HEK293 (cell line): ENCODE measurements around the gene CLIC3.
A peak's percentile ranks its signal among the peaks of the same experiment; 100 is the strongest.

ENCODE experiments used
- BCL11B ChIP-seq: fragments of 450-650 bp; formaldehyde crosslinking; IDR thresholded peaks from 2 replicates; pipeline ENCODE4 v1.5.1; 2016; ENCODE audit warnings: low read depth, missing biosample characterization, missing genetic modification characterization
- FEZF1 ChIP-seq: fragments of 450-650 bp; formaldehyde crosslinking; IDR thresholded peaks from 2 replicates; pipeline ENCODE4 v1.5.1; 2016; ENCODE audit warnings: missing biosample characterization, missing genetic modification characterization
- GFI1B ChIP-seq: fragments of 450-650 bp; formaldehyde crosslinking; IDR thresholded peaks from 2 replicates; pipeline ENCODE4 v1.5.1; 2016; ENCODE audit warnings: missing biosample characterization, missing genetic modification characterization
- KLF1 ChIP-seq: fragments of 450-650 bp; formaldehyde crosslinking; IDR thresholded peaks from 2 replicates; pipeline ENCODE4 v1.5.1; 2016; ENCODE audit warnings: missing biosample characterization, missing genetic modification characterization
- KLF10 ChIP-seq: fragments of 450-650 bp; IDR thresholded peaks from 2 replicates; pipeline ENCODE4 v1.5.1; 2018; ENCODE audit warnings: missing biosample characterization, mild to moderate bottlenecking, missing genetic modification characterization
- KLF9 ChIP-seq: fragments of 450-650 bp; formaldehyde crosslinking; IDR thresholded peaks from 2 replicates; pipeline ENCODE4 v1.5.1; 2016; ENCODE audit warnings: missing biosample characterization, missing genetic modification characterization, low read depth
- OSR2 ChIP-seq: fragments of 450-650 bp; formaldehyde crosslinking; IDR thresholded peaks from 2 replicates; pipeline ENCODE4 v1.5.1; 2016; ENCODE audit warnings: missing biosample characterization, missing genetic modification characterization
- SALL2 ChIP-seq: fragments of 450-650 bp; formaldehyde crosslinking; IDR thresholded peaks from 2 replicates; pipeline ENCODE4 v1.5.0; 2017; ENCODE audit warnings: missing biosample characterization, mild to moderate bottlenecking, missing genetic modification characterization, borderline replicate concordance
- ZBTB1 ChIP-seq: fragments of 450-650 bp; formaldehyde crosslinking; IDR thresholded peaks from 2 replicates; pipeline ENCODE4 v1.5.1; 2016; ENCODE audit warnings: missing biosample characterization, missing genetic modification characterization
- ZBTB17 ChIP-seq: fragments of 450-650 bp; formaldehyde crosslinking; IDR thresholded peaks from 2 replicates; pipeline ENCODE4 v1.5.1; 2016; ENCODE audit warnings: missing biosample characterization, missing genetic modification characterization
- ZNF138 ChIP-seq: fragments of 450-650 bp; formaldehyde crosslinking; IDR thresholded peaks from 2 replicates; pipeline ENCODE4 v1.5.1; 2016; ENCODE audit warnings: missing biosample characterization, missing genetic modification characterization, borderline replicate concordance
- ZNF174 ChIP-seq: fragments of 450-650 bp; formaldehyde crosslinking; IDR thresholded peaks from 2 replicates; pipeline ENCODE4 v1.5.0; 2017; ENCODE audit warnings: missing biosample characterization, mild to moderate bottlenecking, missing genetic modification characterization
- ZNF184 ChIP-seq: fragments of 450-650 bp; IDR thresholded peaks from 2 replicates; pipeline ENCODE4 v1.5.1; 2018; ENCODE audit warnings: missing biosample characterization, mild to moderate bottlenecking, missing genetic modification characterization
- ZNF394 ChIP-seq: fragments of 450-650 bp; formaldehyde crosslinking; IDR thresholded peaks from 2 replicates; pipeline ENCODE4 v1.5.1; 2016; ENCODE audit warnings: missing biosample characterization, missing genetic modification characterization, mild to moderate bottlenecking, moderate library complexity, borderline replicate concordance
- ZNF514 ChIP-seq: fragments of 450-650 bp; formaldehyde crosslinking; IDR thresholded peaks from 2 replicates; pipeline ENCODE4 v1.5.1; 2016; ENCODE audit warnings: missing biosample characterization, missing genetic modification characterization
- ZNF549 ChIP-seq: fragments of 450-650 bp; IDR thresholded peaks from 2 replicates; pipeline ENCODE4 v1.5.1; 2018; ENCODE audit warnings: missing biosample characterization, missing genetic modification characterization, mild to moderate bottlenecking, inconsistent platforms, moderate library complexity
- ZNF555 ChIP-seq: fragments of 450-650 bp; formaldehyde crosslinking; conservative IDR thresholded peaks from 2 replicates; pipeline ENCODE4 v1.5.1; 2017; ENCODE audit warnings: missing biosample characterization, mild to moderate bottlenecking, missing genetic modification characterization, inconsistent platforms
- ZNF621 ChIP-seq: fragments of 450-650 bp; formaldehyde crosslinking; IDR thresholded peaks from 2 replicates; pipeline ENCODE4 v1.5.1; 2017; ENCODE audit warnings: missing biosample characterization, missing genetic modification characterization
- ZNF624 ChIP-seq: fragments of 450-650 bp; formaldehyde crosslinking; IDR thresholded peaks from 2 replicates; pipeline ENCODE4 v1.5.1; 2017; ENCODE audit warnings: missing biosample characterization, missing genetic modification characterization
- ZNF677 ChIP-seq: fragments of 450-650 bp; IDR thresholded peaks from 2 replicates; pipeline ENCODE4 v1.5.0; 2018; ENCODE audit warnings: missing biosample characterization, mild to moderate bottlenecking, missing genetic modification characterization, moderate library complexity
- ZNF76 ChIP-seq: fragments of 450-650 bp; formaldehyde crosslinking; IDR thresholded peaks from 2 replicates; pipeline ENCODE4; 2016; ENCODE audit warnings: low read depth, missing biosample characterization, missing genetic modification characterization, borderline replicate concordance
- ZNF837 ChIP-seq: fragments of 450-650 bp; formaldehyde crosslinking; IDR thresholded peaks from 2 replicates; pipeline ENCODE4 v1.5.1; 2016; ENCODE audit warnings: missing biosample characterization, missing genetic modification characterization
- TF ChIP-seq, protein P1 (sequence below): fragments of 450-650 bp; formaldehyde crosslinking; IDR thresholded peaks from 2 replicates; pipeline ENCODE4 v1.5.1; 2016; ENCODE audit warnings: missing biosample characterization, missing genetic modification characterization, low read depth
- TF ChIP-seq, protein P2 (sequence below): fragments of 450-650 bp; formaldehyde crosslinking; IDR thresholded peaks from 2 replicates; pipeline ENCODE4 v1.5.1; 2016; ENCODE audit warnings: missing biosample characterization, missing genetic modification characterization, borderline replicate concordance
- TF ChIP-seq, protein P3 (sequence below): fragments of 450-650 bp; formaldehyde crosslinking; IDR thresholded peaks from 2 replicates; pipeline ENCODE4 v1.5.1; 2017; ENCODE audit warnings: missing biosample characterization, missing genetic modification characterization
- TF ChIP-seq, protein P4 (sequence below): fragments of 450-650 bp; formaldehyde crosslinking; IDR thresholded peaks from 2 replicates; pipeline ENCODE4 v1.5.1; 2016; ENCODE audit warnings: missing biosample characterization, missing genetic modification characterization
- TF ChIP-seq, protein P5 (sequence below): fragments of 450-650 bp; formaldehyde crosslinking; optimal IDR thresholded peaks from 2 replicates; pipeline ENCODE3; 2016; ENCODE audit warnings: missing biosample characterization, mild to moderate bottlenecking, missing genetic modification characterization
- TF ChIP-seq, protein P6 (sequence below): fragments of 450-650 bp; formaldehyde crosslinking; IDR thresholded peaks from 2 replicates; pipeline ENCODE4 v1.5.1; 2016; ENCODE audit warnings: missing biosample characterization, missing genetic modification characterization

Gene CLIC3

DNA sequence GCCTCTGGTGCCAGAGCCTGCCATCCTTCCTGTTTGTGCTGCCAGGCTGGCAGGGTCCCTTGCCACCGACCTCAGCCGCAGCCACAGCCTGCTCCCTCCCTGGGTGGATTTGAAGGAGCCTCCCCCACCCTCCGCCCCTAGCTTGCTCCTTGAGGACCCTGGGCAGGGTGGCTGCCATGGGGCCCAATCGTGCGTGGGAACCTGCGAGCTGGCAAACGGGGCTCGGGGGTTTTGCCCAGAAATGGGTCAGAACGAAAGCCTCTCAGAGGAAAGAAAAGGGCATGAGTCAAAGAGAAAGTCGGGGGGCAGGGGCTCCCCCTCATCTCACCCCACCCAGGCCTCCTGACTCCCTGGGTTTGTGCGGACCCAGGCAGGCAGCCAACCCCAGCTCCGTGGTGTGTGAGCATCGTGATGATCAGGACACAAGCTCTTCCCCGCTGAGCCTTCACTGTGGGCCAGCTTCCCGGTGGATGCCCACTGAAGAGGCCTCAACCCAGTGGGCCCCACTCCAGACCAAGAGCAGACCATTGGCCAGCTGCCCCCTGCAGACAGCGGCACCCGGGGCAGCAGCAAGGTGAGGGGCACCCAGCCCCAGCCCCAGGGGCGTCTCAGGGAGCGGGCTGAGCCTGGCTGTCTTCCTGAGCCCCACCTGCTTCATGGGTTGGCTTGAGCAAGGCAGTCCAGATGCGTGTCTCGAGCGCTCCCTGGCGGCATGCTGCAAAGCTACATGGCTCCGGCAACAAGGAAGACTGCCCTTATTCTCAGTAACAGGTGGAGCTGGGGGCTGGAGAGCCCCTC lies 38.5 kb upstream of the CLIC3 start (continued):
- TF ChIP-seq GFI1B (tag by site-specific recombination) = no peak
- TF ChIP-seq ZNF549 (tag by site-specific recombination) = no peak
- no peak for TF ChIP-seq KLF9 (tag by site-specific recombination)
- TF ChIP-seq, protein P1, sequence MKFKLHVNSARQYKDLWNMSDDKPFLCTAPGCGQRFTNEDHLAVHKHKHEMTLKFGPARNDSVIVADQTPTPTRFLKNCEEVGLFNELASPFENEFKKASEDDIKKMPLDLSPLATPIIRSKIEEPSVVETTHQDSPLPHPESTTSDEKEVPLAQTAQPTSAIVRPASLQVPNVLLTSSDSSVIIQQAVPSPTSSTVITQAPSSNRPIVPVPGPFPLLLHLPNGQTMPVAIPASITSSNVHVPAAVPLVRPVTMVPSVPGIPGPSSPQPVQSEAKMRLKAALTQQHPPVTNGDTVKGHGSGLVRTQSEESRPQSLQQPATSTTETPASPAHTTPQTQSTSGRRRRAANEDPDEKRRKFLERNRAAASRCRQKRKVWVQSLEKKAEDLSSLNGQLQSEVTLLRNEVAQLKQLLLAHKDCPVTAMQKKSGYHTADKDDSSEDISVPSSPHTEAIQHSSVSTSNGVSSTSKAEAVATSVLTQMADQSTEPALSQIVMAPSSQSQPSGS (tag by site-specific recombination) = no peak
- no peak for TF ChIP-seq ZNF394
- TF ChIP-seq FEZF1 (tag by site-specific recombination) = no peak
- TF ChIP-seq KLF10 (tag by site-specific recombination) = no peak; the same call in 1 of the 2 replicates
- peak; percentile 8 for TF ChIP-seq KLF1 (tag by site-specific recombination)
- TF ChIP-seq ZNF514 (tag by site-specific recombination) = no peak
- peak; percentile 60 for TF ChIP-seq ZBTB17
- TF ChIP-seq, protein P2, sequence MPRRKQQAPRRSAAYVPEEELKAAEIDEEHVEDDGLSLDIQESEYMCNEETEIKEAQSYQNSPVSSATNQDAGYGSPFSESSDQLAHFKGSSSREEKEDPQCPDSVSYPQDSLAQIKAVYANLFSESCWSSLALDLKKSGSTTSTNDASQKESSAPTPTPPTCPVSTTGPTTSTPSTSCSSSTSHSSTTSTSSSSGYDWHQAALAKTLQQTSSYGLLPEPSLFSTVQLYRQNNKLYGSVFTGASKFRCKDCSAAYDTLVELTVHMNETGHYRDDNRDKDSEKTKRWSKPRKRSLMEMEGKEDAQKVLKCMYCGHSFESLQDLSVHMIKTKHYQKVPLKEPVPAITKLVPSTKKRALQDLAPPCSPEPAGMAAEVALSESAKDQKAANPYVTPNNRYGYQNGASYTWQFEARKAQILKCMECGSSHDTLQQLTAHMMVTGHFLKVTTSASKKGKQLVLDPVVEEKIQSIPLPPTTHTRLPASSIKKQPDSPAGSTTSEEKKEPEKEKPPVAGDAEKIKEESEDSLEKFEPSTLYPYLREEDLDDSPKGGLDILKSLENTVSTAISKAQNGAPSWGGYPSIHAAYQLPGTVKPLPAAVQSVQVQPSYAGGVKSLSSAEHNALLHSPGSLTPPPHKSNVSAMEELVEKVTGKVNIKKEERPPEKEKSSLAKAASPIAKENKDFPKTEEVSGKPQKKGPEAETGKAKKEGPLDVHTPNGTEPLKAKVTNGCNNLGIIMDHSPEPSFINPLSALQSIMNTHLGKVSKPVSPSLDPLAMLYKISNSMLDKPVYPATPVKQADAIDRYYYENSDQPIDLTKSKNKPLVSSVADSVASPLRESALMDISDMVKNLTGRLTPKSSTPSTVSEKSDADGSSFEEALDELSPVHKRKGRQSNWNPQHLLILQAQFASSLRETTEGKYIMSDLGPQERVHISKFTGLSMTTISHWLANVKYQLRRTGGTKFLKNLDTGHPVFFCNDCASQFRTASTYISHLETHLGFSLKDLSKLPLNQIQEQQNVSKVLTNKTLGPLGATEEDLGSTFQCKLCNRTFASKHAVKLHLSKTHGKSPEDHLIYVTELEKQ (tag by site-specific recombination) = no peak
- TF ChIP-seq, protein P3, sequence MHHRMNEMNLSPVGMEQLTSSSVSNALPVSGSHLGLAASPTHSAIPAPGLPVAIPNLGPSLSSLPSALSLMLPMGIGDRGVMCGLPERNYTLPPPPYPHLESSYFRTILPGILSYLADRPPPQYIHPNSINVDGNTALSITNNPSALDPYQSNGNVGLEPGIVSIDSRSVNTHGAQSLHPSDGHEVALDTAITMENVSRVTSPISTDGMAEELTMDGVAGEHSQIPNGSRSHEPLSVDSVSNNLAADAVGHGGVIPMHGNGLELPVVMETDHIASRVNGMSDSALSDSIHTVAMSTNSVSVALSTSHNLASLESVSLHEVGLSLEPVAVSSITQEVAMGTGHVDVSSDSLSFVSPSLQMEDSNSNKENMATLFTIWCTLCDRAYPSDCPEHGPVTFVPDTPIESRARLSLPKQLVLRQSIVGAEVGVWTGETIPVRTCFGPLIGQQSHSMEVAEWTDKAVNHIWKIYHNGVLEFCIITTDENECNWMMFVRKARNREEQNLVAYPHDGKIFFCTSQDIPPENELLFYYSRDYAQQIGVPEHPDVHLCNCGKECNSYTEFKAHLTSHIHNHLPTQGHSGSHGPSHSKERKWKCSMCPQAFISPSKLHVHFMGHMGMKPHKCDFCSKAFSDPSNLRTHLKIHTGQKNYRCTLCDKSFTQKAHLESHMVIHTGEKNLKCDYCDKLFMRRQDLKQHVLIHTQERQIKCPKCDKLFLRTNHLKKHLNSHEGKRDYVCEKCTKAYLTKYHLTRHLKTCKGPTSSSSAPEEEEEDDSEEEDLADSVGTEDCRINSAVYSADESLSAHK (tag by site-specific recombination) = no peak
- no peak for TF ChIP-seq ZBTB1 (tag by site-specific recombination)
- TF ChIP-seq, protein P4, sequence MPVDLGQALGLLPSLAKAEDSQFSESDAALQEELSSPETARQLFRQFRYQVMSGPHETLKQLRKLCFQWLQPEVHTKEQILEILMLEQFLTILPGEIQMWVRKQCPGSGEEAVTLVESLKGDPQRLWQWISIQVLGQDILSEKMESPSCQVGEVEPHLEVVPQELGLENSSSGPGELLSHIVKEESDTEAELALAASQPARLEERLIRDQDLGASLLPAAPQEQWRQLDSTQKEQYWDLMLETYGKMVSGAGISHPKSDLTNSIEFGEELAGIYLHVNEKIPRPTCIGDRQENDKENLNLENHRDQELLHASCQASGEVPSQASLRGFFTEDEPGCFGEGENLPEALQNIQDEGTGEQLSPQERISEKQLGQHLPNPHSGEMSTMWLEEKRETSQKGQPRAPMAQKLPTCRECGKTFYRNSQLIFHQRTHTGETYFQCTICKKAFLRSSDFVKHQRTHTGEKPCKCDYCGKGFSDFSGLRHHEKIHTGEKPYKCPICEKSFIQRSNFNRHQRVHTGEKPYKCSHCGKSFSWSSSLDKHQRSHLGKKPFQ (tag by site-specific recombination) = no peak
- no peak for TF ChIP-seq SALL2
- TF ChIP-seq ZNF184 (tag by site-specific recombination) = no peak
- TF ChIP-seq ZNF76 (tag by site-specific recombination) = no peak
- TF ChIP-seq, protein P5, sequence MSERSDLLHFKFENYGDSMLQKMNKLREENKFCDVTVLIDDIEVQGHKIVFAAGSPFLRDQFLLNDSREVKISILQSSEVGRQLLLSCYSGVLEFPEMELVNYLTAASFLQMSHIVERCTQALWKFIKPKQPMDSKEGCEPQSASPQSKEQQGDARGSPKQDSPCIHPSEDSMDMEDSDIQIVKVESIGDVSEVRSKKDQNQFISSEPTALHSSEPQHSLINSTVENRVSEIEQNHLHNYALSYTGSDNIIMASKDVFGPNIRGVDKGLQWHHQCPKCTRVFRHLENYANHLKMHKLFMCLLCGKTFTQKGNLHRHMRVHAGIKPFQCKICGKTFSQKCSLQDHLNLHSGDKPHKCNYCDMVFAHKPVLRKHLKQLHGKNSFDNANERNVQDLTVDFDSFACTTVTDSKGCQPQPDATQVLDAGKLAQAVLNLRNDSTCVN (tag by site-specific recombination) = no peak
- no peak for TF ChIP-seq ZNF677 (tag by site-specific recombination)
- TF ChIP-seq ZNF621 (tag by site-specific recombination) = no peak
- no peak for TF ChIP-seq OSR2
- TF ChIP-seq ZNF624 (tag by site-specific recombination) = no peak
- no peak for TF ChIP-seq ZNF837 (tag by site-specific recombination)
- no peak for TF ChIP-seq ZNF174 (tag by site-specific recombination)
- TF ChIP-seq, protein P6, sequence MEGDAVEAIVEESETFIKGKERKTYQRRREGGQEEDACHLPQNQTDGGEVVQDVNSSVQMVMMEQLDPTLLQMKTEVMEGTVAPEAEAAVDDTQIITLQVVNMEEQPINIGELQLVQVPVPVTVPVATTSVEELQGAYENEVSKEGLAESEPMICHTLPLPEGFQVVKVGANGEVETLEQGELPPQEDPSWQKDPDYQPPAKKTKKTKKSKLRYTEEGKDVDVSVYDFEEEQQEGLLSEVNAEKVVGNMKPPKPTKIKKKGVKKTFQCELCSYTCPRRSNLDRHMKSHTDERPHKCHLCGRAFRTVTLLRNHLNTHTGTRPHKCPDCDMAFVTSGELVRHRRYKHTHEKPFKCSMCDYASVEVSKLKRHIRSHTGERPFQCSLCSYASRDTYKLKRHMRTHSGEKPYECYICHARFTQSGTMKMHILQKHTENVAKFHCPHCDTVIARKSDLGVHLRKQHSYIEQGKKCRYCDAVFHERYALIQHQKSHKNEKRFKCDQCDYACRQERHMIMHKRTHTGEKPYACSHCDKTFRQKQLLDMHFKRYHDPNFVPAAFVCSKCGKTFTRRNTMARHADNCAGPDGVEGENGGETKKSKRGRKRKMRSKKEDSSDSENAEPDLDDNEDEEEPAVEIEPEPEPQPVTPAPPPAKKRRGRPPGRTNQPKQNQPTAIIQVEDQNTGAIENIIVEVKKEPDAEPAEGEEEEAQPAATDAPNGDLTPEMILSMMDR (tag by site-specific recombination) = peak; percentile 93
- TF ChIP-seq ZNF138 = no peak
- TF ChIP-seq BCL11B = no peak
- no peak for TF ChIP-seq ZNF555
